ENCODE measurements around the gene ALDH5A1.

The ALDH5A1 gene

DNA sequence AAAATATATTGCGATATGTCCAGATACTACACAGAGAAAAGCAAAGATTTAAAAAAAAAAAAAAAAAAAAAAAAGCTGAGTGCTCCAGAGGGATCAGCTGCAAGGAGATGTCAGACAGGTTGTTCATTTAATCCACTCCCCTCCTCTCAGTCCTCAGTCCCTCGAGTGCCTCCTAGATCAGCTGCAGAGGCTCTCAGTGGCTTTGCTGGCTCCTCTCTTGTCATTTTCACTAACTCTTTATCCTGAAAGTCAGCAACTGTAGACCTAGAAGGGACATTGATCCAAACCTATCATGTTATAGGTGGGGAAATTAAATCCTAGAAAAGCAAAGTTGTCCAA is 89.6 kb downstream of the ALDH5A1 start:
- DNase-seq (ENCODE audit: extremely low spot score), result peak; percentile 43
- CTCF ChIA-PET, result interaction anchor here (0.7 to 2.2 kb wide), 8 partner anchors 9 to 245 kb away, joined by 3 to 8 read pairs (median 4); partner anchors contain the start of genes ACOT13 and TDP2
- POLR2A ChIA-PET, result interaction anchor here (1.0 to 1.4 kb wide), 4 partner anchors 82 to 119 kb away, joined by 3 to 6 read pairs (median 3); partner anchors contain the start of genes ACOT13 and TDP2
- TF ChIP-seq ARNT (IDR thresholded peaks at IDR 0.05), result no peak
- TF ChIP-seq HDGF (IDR thresholded peaks at IDR 0.05; ENCODE audit: borderline replicate concordance), result no peak
- peak; percentile 93 for TF ChIP-seq ZNF384 (IDR thresholded peaks at IDR 0.05)
- TF ChIP-seq L3MBTL2 (conservative IDR thresholded peaks at IDR 0.05), result no peak
